HG02642 (cell line): ENCODE measurements around the gene FMO4.
"Not testable (repeated sequence)": the region's sequence is repeated elsewhere in the genome, so short reads cannot be mapped to it uniquely, and the experiment has no call there.

Experiments used
- ATAC-seq: cut with Tn5 transposase; IDR thresholded peaks from one replicate; pipeline ENCODE4 v1.9.1; 2021; ENCODE audit warnings: mild to moderate bottlenecking; ENCODE audit not compliant: unreplicated experiment, poor library complexity

FMO4 gene

DNA sequence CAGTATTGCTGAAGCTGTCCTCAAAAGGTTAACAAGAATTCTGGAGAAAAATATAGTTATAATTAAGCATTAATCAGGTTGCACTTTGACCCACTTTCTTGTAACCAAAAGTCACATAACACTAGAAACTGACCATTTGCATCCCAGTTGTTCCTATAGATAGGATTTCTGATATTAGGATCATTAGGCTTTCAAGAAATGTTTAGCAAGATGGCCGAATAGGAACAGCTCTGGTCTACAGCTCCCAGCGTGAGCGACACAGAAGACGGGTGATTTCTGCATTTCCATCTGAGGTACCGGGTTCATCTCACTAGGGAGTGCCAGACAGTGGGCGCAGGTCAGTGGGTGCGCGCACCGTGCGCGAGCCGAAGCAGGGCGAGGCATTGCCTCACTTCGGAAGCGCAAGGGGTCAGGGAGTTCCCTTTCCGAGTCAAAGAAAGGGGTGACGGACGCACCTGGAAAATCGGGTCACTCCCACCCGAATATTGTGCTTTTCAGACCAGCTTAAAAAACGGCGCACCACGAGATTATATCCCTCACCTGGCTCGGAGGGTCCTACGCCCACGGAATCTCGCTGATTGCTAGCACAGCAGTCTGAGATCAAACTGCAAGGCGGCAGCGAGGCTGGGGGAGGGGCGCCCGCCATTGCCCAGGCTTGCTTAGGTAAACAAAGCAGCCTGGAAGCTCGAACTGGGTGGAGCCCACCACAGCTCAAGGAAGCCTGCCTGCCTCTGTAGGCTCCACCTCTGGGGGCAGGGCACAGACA is 59.6 kb downstream of the FMO4 start:
- ATAC-seq, result not testable (repeated sequence)

DNA sequence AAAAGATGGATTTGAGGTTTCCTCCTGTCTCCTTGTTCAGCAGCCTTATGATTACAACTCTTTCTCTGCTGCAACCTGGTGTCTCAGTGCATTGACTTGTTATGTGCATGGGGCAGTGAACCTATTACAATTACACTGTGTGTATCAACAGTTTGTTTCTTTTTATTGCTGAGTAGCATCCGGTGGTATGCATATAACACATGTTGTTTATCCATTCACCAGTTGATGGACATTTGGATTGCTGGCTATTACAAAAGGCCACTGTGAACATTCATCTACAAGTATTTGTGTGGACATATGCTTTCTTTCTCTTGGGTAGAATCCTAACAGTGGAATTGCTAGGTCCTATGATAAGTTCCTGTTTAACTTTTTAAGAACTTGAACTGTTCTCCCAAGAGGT is 65.9 kb downstream of the FMO4 start:
- no peak for ATAC-seq

DNA sequence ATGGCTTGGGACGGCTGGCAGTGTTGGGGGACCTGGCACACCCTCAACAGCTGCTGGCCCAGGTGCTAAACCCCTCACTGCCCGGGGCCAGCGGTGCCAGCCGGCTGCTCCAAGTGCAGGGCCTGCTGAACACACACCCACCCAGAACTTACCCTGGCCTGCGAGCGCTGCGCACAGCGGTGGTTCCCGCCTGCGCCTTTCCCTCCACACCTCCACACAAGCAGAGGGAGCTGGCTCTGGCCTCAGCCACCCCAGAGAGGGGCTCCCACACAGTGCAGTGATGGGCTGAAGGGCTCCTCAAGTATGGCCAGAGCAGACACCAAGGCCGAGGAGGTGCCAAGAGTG is 67.9 kb downstream of the FMO4 start:
- no peak for ATAC-seq

DNA sequence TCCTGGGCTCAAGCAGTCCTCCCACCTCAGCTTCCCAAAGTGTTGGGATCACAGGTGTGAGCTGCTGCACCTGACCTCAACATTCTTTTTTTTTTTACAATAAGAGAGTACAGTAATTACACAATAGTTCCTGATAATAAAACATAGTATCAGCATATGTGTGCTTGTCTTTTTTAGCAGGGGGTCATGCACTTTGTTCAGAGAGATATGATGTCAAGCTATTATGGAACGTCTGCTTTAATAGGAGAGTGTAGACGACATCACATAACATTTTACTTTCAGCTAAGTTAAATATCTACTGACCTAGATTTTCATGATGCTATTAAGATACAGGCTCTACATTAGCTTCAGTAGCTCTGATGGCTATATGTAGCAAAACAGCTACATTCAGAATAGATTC is 70.5 kb downstream of the FMO4 start:
- no peak for ATAC-seq

DNA sequence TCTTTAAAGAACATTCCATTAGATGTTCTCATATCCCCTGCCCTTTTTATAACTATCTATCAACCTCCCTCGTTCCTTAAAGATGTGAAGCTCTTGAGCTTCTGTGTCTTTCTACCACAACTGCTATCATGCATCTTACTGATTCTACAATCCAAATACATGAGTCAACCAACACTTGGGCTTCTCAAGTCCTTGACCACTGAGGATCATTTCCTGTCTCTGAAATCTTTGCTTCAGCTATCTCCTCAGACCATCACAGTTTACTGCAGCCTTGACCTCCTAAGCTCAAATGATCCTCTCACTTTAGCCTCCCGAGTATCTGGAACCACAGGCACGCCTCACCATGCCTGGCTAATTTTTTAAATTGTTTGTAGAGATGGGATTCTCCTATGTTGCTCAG is 75.2 kb downstream of the FMO4 start:
- ATAC-seq, result no peak

DNA sequence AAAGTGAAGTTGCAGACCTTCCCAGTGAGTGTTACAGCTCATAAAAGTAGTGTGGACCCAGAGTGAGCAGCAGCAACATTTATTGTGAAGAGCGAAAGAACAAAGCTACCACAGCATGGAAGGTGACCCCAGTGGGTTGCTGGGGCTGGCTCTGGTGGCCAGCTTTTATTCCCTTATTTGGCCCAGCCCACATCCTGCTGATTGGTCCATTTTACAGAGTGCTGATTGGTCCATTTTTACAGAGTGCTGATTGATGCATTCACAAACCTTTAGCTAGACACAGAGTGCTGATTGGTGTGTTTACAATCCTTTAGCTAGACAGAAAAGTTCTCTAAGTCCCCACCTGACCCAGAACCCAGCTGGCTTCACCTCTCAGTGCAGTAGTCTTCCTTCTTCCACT is 76.8 kb downstream of the FMO4 start:
- ATAC-seq, result not testable (repeated sequence)
